Neural cell (in vitro differentiated cells): ENCODE data around the gene AQP5. TPM values are rescaled to one million over a fixed set of nuclear protein-coding genes. Genes with fewer than 3 reads are reported as not detected.

Source experiments
- H2AFZ ChIP-seq: fragments of 200-600, 300-800 bp; sonication (generic), shearing (Covaris generic); 2 replicates; pipeline ENCODE4 v1.6.0; 2014; ENCODE audit warnings: low read depth, mild to moderate bottlenecking, antibody characterized with exemption, low read length, moderate library complexity
- H3F3A ChIP-seq: fragments of 200-600 bp; shearing (Covaris generic); 2 replicates; pipeline ENCODE4 v1.6.1; 2016; ENCODE audit warnings: mild to moderate bottlenecking, moderate library complexity, mixed read lengths, antibody characterized with exemption, low read length; ENCODE audit not compliant: insufficient read depth, poor library complexity, severe bottlenecking
- H3K27ac ChIP-seq: fragments of 200-600, 300-800 bp; sonication (generic), shearing (Covaris generic); 2 replicates; pipeline ENCODE4 v1.5.1; 2014; ENCODE audit warnings: mild to moderate bottlenecking, low read length, moderate library complexity
- H3K27me3 ChIP-seq: fragments of 300-800, 200-600 bp; sonication (generic), shearing (Covaris generic); 2 replicates; pipeline ENCODE4 v1.6.0; 2014; ENCODE audit warnings: mild to moderate bottlenecking, low read depth, low read length, moderate library complexity; ENCODE audit not compliant: insufficient read depth
- H3K36me3 ChIP-seq: fragments of 300-800, 200-600 bp; sonication (generic), shearing (Covaris generic); 2 replicates; pipeline ENCODE4 v1.5.1; 2014; ENCODE audit warnings: mild to moderate bottlenecking, antibody characterized with exemption, low read length, moderate library complexity; ENCODE audit not compliant: insufficient read depth
- H3K4me2 ChIP-seq: fragments of 300-800, 200-600 bp; sonication (generic), shearing (Covaris generic); 2 replicates; pipeline ENCODE4 v1.6.0; 2014; ENCODE audit warnings: mild to moderate bottlenecking, low read length
- H3K4me3 ChIP-seq: fragments of 300-800, 200-600 bp; sonication (generic), shearing (Covaris generic); 2 replicates; pipeline ENCODE4 v1.5.1; 2014; ENCODE audit warnings: mild to moderate bottlenecking, low read length, moderate library complexity
- H3K79me2 ChIP-seq: fragments of 200-600 bp; shearing (Covaris generic); replicated peaks from 2 replicates; pipeline ENCODE4 v1.6.0; 2014; ENCODE audit warnings: mild to moderate bottlenecking, low read length, moderate library complexity; ENCODE audit not compliant: insufficient read depth
- H3K9ac ChIP-seq: fragments of 300-800, 200-600 bp; sonication (generic), shearing (Covaris generic); 2 replicates; pipeline ENCODE4 v1.6.1; 2016; ENCODE audit warnings: mild to moderate bottlenecking, low read length, mixed read lengths
- H3K9me2 ChIP-seq: fragments of 200-600 bp; shearing (Covaris generic); 2 replicates; pipeline ENCODE4 v1.6.1; 2016; ENCODE audit warnings: mild to moderate bottlenecking, low read length, mixed read lengths; ENCODE audit not compliant: insufficient read depth
- H3K9me3 ChIP-seq: fragments of 200-600, 300-800 bp; sonication (generic), shearing (Covaris generic); 2 replicates; pipeline ENCODE4 v1.6.1; 2016; ENCODE audit warnings: mild to moderate bottlenecking, mixed run types, low read length, moderate library complexity, mixed read lengths
- H4K20me1 ChIP-seq: fragments of 200-600 bp; shearing (Covaris generic); 2 replicates; pipeline ENCODE4 v1.6.1; 2016; ENCODE audit warnings: mild to moderate bottlenecking, mixed run types; ENCODE audit not compliant: insufficient read depth
- EP300 ChIP-seq: fragments of 450-650 bp; conservative IDR thresholded peaks from 2 replicates; pipeline ENCODE4 v1.6.1; 2014; ENCODE audit warnings: antibody characterized with exemption, mild to moderate bottlenecking, moderate library complexity; ENCODE audit not compliant: poor library complexity, severe bottlenecking
- EZH2 ChIP-seq: fragments of 200-600, 300-800 bp; shearing (Covaris generic), sonication (generic); IDR thresholded peaks from 2 replicates; pipeline ENCODE4 v1.6.1; 2014; ENCODE audit warnings: antibody characterized with exemption, low read length, borderline replicate concordance, mild to moderate bottlenecking; ENCODE audit not compliant: insufficient read depth, poor library complexity, severe bottlenecking
- MXI1 ChIP-seq: fragments of 450-650 bp; conservative IDR thresholded peaks from 2 replicates; pipeline ENCODE4 v1.6.1; 2014; ENCODE audit warnings: antibody characterized with exemption, mild to moderate bottlenecking; ENCODE audit not compliant: poor library complexity, severe bottlenecking
- POLR2AphosphoS5 ChIP-seq: IDR thresholded peaks from 2 replicates; pipeline ENCODE4 v1.6.1; 2012
- RAD21 ChIP-seq: fragments of 450-650 bp; conservative IDR thresholded peaks from 2 replicates; pipeline ENCODE4 v1.6.1; 2014; ENCODE audit warnings: antibody characterized with exemption, mild to moderate bottlenecking, moderate library complexity
- SMC3 ChIP-seq: fragments of 450-650 bp; conservative IDR thresholded peaks from 2 replicates; pipeline ENCODE4 v1.6.1; 2014; ENCODE audit warnings: antibody characterized with exemption, mild to moderate bottlenecking, moderate library complexity; ENCODE audit not compliant: poor library complexity
- TAF1 ChIP-seq: IDR thresholded peaks from 2 replicates; pipeline ENCODE4 v1.6.1; 2012; ENCODE audit warnings: low read depth
- polyA plus RNA-seq: library from polyadenylated mRNA; depleted of rRNA; stranded (reverse); fragments of >200 nt; gene quantifications from 2 replicates; pipeline ENCODE4 v1.2.3, GENCODE V29; 2014
- TF ChIP-seq, protein P1 (sequence below): fragments of 450-650 bp; IDR thresholded peaks from 2 replicates; pipeline ENCODE4 v1.5.1; 2014; ENCODE audit warnings: antibody characterized with exemption, mild to moderate bottlenecking, moderate library complexity; ENCODE audit not compliant: poor library complexity, severe bottlenecking
- TF ChIP-seq, protein P2 (sequence below): IDR thresholded peaks from 2 replicates; pipeline ENCODE4 v1.6.1; 2012; ENCODE audit warnings: borderline replicate concordance

The AQP5 gene
- polyA plus RNA-seq, 1 donor from 2014 or later: not detected

DNA sequence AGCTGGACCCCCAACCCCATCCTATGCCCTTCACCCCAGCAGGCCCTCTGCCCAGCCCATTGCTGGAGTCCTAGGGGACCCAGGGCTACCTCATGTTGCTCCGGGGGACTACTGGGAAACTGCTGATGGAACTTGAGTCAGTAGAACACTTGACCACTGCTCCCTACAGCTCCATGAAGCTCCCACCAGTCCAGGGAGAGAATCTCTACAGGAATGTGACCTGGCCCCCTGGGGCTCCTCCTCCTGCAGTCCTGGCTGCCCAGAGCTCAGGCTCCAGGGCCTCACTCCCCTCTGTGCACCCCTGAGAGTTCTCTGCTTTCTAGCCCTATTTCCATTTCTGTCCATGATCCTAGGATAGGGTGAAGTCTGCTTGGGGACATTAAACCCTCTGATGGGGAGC, 22.0 kb upstream of the AQP5 start:
- Histone ChIP-seq H3K9me3 (no peaks in the 10 kb centered on the region), H3K4me2 (no peak overlapping the region), H3F3A (no peaks in the 10 kb centered on the region), H3K27me3 (no peaks in the 10 kb centered on the region), H4K20me1 (no peaks in the 10 kb centered on the region), H3K27ac (no peak overlapping the region), H3K79me2 (no peaks in the 10 kb centered on the region), H3K9me2 (no peaks in the 10 kb centered on the region), H3K36me3 (no peaks in the 10 kb centered on the region), H3K4me3 (no peak overlapping the region), H3K9ac (no peak overlapping the region), H2AFZ (no peak overlapping the region)
- no peak for TF ChIP-seq RAD21
- TF ChIP-seq, protein P1, sequence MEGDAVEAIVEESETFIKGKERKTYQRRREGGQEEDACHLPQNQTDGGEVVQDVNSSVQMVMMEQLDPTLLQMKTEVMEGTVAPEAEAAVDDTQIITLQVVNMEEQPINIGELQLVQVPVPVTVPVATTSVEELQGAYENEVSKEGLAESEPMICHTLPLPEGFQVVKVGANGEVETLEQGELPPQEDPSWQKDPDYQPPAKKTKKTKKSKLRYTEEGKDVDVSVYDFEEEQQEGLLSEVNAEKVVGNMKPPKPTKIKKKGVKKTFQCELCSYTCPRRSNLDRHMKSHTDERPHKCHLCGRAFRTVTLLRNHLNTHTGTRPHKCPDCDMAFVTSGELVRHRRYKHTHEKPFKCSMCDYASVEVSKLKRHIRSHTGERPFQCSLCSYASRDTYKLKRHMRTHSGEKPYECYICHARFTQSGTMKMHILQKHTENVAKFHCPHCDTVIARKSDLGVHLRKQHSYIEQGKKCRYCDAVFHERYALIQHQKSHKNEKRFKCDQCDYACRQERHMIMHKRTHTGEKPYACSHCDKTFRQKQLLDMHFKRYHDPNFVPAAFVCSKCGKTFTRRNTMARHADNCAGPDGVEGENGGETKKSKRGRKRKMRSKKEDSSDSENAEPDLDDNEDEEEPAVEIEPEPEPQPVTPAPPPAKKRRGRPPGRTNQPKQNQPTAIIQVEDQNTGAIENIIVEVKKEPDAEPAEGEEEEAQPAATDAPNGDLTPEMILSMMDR: no peak
- TF ChIP-seq MXI1: no peak
- no peak for TF ChIP-seq EZH2
- no peak for TF ChIP-seq POLR2AphosphoS5
- TF ChIP-seq, protein P2, sequence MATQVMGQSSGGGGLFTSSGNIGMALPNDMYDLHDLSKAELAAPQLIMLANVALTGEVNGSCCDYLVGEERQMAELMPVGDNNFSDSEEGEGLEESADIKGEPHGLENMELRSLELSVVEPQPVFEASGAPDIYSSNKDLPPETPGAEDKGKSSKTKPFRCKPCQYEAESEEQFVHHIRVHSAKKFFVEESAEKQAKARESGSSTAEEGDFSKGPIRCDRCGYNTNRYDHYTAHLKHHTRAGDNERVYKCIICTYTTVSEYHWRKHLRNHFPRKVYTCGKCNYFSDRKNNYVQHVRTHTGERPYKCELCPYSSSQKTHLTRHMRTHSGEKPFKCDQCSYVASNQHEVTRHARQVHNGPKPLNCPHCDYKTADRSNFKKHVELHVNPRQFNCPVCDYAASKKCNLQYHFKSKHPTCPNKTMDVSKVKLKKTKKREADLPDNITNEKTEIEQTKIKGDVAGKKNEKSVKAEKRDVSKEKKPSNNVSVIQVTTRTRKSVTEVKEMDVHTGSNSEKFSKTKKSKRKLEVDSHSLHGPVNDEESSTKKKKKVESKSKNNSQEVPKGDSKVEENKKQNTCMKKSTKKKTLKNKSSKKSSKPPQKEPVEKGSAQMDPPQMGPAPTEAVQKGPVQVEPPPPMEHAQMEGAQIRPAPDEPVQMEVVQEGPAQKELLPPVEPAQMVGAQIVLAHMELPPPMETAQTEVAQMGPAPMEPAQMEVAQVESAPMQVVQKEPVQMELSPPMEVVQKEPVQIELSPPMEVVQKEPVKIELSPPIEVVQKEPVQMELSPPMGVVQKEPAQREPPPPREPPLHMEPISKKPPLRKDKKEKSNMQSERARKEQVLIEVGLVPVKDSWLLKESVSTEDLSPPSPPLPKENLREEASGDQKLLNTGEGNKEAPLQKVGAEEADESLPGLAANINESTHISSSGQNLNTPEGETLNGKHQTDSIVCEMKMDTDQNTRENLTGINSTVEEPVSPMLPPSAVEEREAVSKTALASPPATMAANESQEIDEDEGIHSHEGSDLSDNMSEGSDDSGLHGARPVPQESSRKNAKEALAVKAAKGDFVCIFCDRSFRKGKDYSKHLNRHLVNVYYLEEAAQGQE: no peak
- no peak for TF ChIP-seq TAF1
- TF ChIP-seq EP300: no peak
- no peak for TF ChIP-seq SMC3

DNA sequence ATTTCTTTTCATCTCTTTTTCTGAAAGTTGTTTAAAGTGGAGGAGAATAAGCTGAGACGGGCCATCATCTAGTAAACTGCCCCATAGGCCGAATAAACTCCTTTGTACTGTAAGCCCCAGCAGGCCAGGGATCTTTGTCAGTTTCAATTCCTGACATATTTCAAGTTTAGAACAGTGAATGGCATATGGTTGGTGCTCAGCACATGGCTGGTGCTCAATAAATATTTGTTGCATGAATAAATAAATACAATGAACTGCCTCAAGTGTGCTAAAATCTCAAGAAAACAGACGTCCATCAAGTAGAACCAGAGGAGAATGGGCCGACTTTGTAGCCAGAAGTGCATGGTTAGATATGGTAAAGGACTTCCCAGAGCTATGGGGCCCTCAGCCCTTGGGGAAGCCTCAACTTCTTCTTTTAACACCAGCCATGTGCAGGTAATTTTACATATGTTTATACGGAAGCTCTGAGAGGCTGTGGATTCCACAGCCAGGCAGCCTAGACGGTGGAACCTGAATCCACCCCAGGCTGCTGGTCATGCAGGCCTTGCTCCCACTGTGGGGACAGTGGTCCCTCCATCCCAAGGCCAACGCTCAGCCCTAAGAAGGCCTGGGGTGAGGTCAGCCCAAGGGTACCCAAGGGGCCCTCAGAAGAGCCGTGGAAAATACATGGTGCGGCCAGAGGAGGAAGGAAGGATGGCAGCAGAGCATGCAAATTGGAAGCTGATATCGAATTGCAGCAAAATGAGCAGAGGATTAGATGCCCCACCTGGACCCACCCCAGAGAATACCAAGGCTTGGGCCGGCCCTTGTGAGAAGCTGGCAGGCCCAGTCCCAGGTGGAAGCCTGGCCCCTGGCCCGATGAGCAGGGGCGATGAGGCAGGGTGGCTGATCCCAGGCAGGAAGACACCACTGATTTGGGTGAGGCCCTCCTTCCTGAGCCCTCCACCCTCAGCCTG, 19.8 kb upstream of the AQP5 start:
- no peaks in the 10 kb centered on the region for H3K79me2 ChIP-seq
- no peak overlapping the region for H3K27ac ChIP-seq
- no peak for TF ChIP-seq SMC3
- no peak for TF ChIP-seq POLR2AphosphoS5
- TF ChIP-seq, protein P2: no peak
- no peak for TF ChIP-seq RAD21
- no peak for TF ChIP-seq MXI1
- no peak for TF ChIP-seq EZH2
- TF ChIP-seq, protein P1: no peak
- TF ChIP-seq EP300: no peak
- TF ChIP-seq TAF1: no peak
- H3F3A ChIP-seq: no peaks in the 10 kb centered on the region
- no peaks in the 10 kb centered on the region for H3K36me3 ChIP-seq
- no peak overlapping the region for H3K4me3 ChIP-seq
- no peaks in the 10 kb centered on the region for H3K9me2 ChIP-seq
- no peaks in the 10 kb centered on the region for H3K27me3 ChIP-seq
- no peak overlapping the region for H3K4me2 ChIP-seq
- H2AFZ ChIP-seq: no peak overlapping the region
- H3K9ac ChIP-seq: no peak overlapping the region
- H4K20me1 ChIP-seq: no peaks in the 10 kb centered on the region
- H3K9me3 ChIP-seq: no peaks in the 10 kb centered on the region
